SK-N-MC (cell line): ENCODE results near the gene TMEM270.

Experiments used
- EZH2 ChIP-seq: fragments of 200-600 bp; sonication (generic); IDR thresholded peaks from one replicate; pipeline ENCODE4 v1.6.1; 2017; ENCODE audit warnings: antibody characterized with exemption
- FOXP2 ChIP-seq: optimal IDR thresholded peaks from 2 replicates; pipeline ENCODE3; 2011; ENCODE audit warnings: mild to moderate bottlenecking, moderate library complexity; ENCODE audit not compliant: insufficient read depth; ENCODE audit errors: extremely low read length, control extremely low read depth
- POLR2AphosphoS5 ChIP-seq: IDR thresholded peaks from 2 replicates; pipeline ENCODE4 v1.6.1; 2012; ENCODE audit warnings: mild to moderate bottlenecking, low read depth, low read length, borderline replicate concordance

GRCh38 chr7:73899731-73900142 is 38.8 kb downstream of the TMEM270 start:
- no peak for TF ChIP-seq EZH2
- TF ChIP-seq POLR2AphosphoS5, result no peak
- no peak for TF ChIP-seq FOXP2
